IPS DF 19.7 (cell line): ENCODE results near the gene CNKSR1.

Experiments used
- DNase-seq: peaks from one replicate; pipeline ENCODE4 v3.0.0-alpha.2; 2013; ENCODE audit warnings: low read depth, low spot score

The CNKSR1 gene

GRCh38 chr1:26160527-26161414 lies 16.5 kb upstream of the CNKSR1 start:
- no peak for DNase-seq

- no peak for DNase-seq
Measured at GRCh38 chr1:26161415-26162219, 15.7 kb upstream of the CNKSR1 start.

- DNase-seq, result no peak
Measured at GRCh38 chr1:26162220-26162709, 15.0 kb upstream of the CNKSR1 start.

GRCh38 chr1:26163684-26164035 lies 13.6 kb upstream of the CNKSR1 start:
- DNase-seq, result no peak

GRCh38 chr1:26164036-26164860 lies 13.0 kb upstream of the CNKSR1 start:
- DNase-seq, result no peak

- no peak for DNase-seq
Measured at GRCh38 chr1:26164861-26165842, 12.1 kb upstream of the CNKSR1 start.

- no peak for DNase-seq
Measured at GRCh38 chr1:26166719-26167281, 10.5 kb upstream of the CNKSR1 start.

- DNase-seq, result no peak
Measured at GRCh38 chr1:26168410-26169197, 8.7 kb upstream of the CNKSR1 start, which contains the start of gene C1orf232. Gene C1orf232 (minus strand): TSS chr1:26168963. CDS start chr1:26168499, 464 bp downstream.

GRCh38 chr1:26169198-26169554 lies 8.1 kb upstream of the CNKSR1 start:
- no peak for DNase-seq

GRCh38 chr1:26169669-26170471 lies 7.4 kb upstream of the CNKSR1 start, which contains the start of gene ZNF593:
Gene ZNF593 (plus strand): TSS chr1:26169908. CDS start chr1:26169984, 76 bp downstream.
- no peak for DNase-seq

GRCh38 chr1:26170472-26170821 lies 6.8 kb upstream of the CNKSR1 start:
- no peak for DNase-seq

- DNase-seq, result no peak
Measured at GRCh38 chr1:26171084-26172072, 5.9 kb upstream of the CNKSR1 start, which contains the start of gene ZNF593OS. Gene ZNF593OS (minus strand): TSS chr1:26171832. CDS start chr1:26171661, 171 bp downstream.

- no peak for DNase-seq
Measured at GRCh38 chr1:26175346-26175745, 1.9 kb upstream of the CNKSR1 start.

- no peak for DNase-seq
Measured at GRCh38 chr1:26180010-26180506, 2.8 kb downstream of the CNKSR1 start.

- no peak for DNase-seq
Measured at GRCh38 chr1:26181586-26182382, 4.5 kb downstream of the CNKSR1 start.

GRCh38 chr1:26182383-26182696 lies 5.0 kb downstream of the CNKSR1 start:
- no peak for DNase-seq
